Muscle of leg (tissue), 11 donors: ENCODE results near the gene NCAPG2. TPM values are rescaled to one million over a fixed set of nuclear protein-coding genes. Genes with fewer than 3 reads are reported as not detected.
"Not testable (repeated sequence)": the region's sequence is repeated elsewhere in the genome, so short reads cannot be mapped to it uniquely, and the experiment has no call there.

Experiments used
- DNase-seq: peaks from one replicate; pipeline ENCODE4 v3.0.0; 2013
- H3K27ac ChIP-seq: one replicate; pipeline ENCODE4 v1.5.1; 2013; ENCODE audit warnings: mild to moderate bottlenecking, low read length, control low read depth
- H3K27me3 ChIP-seq: one replicate; pipeline ENCODE4 v1.6.1; 2013; ENCODE audit warnings: low read length; ENCODE audit not compliant: control insufficient read depth, insufficient read depth
- H3K36me3 ChIP-seq: one replicate; pipeline ENCODE4 v1.6.1; 2013; ENCODE audit warnings: low read length; ENCODE audit not compliant: control insufficient read depth, insufficient read depth
- H3K4me1 ChIP-seq: one replicate; pipeline ENCODE4 v1.6.1; 2013; ENCODE audit warnings: low read length; ENCODE audit not compliant: control insufficient read depth, insufficient read depth
- H3K4me3 ChIP-seq: one replicate; pipeline ENCODE4 v1.5.1; 2013; ENCODE audit warnings: low read length, control low read depth
- H3K9me3 ChIP-seq: replicated peaks from 2 replicates; pipeline ENCODE4 v1.6.1; 2013; ENCODE audit warnings: low read depth, low read length; ENCODE audit not compliant: control insufficient read depth
- WGBS: methylation state at CpG from one replicate; pipeline ENCODE4 v1.1.5; 2013; ENCODE audit warnings: missing lambda C conversion rate; ENCODE audit not compliant: insufficient coverage; 5-methylcytosine and 5-hydroxymethylcytosine counted together
- polyA plus RNA-seq, 8 donors: library from polyadenylated mRNA; unstranded; fragments of 120-200 nt; gene quantifications; one replicate each; pipeline versions ENCODE4 v1.2.1 to v1.2.3, GENCODE V29; 2013; ENCODE audit warnings: inconsistent platforms in 1 of 8, low replicate concordance in 1 of 8; ENCODE audit not compliant: insufficient read length in 8 of 8, insufficient read depth in 1 of 8
- total RNA-seq: library from RNA; stranded (reverse); fragments of 120-200 nt; gene quantifications from one replicate; pipeline ENCODE4 v1.2.4, GENCODE V29; 2013

Gene NCAPG2
- total and polyA plus RNA-seq, 9 donors = 10.2 to 20.9 (median 15.3) TPM

GRCh38 chr7:158646766-158647474 is 57.7 kb downstream of the NCAPG2 start:
- no peaks in the 10 kb centered on the region for H3K27me3 ChIP-seq
- WGBS = 55% methylated on average over 2 of the region's 7 CpGs
- no peak overlapping the region for H3K27ac ChIP-seq
- H3K9me3 ChIP-seq = no peaks in the 10 kb centered on the region
- DNase-seq = no peak
- H3K36me3 ChIP-seq = peaks cover 48% of the 10 kb centered on the region
- H3K4me1 ChIP-seq = no peaks in the 10 kb centered on the region
- H3K4me3 ChIP-seq = no peak overlapping the region

DNA sequence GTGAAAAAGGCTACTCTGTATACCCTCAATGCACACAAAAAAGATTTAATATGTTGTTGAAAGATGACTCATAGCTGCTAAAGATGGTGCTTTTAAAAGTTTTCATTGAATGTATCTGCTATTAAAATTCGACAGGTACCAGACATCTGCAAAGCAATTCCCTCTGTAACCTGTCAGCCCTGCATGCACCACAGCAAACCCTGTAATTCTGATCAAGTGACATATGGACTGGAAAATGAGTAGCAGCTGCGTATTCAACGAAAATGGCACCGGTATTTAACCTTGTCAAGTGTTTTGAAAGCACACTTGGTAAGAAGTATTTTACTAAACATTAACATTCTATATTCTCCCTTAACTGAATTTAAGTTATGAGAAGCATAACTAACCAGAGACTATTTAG is 58.8 kb downstream of the NCAPG2 start:
- peaks cover 39% of the 10 kb centered on the region for H3K36me3 ChIP-seq
- WGBS = no CpG with 5 or more reads among the region's 4 CpGs

DNA sequence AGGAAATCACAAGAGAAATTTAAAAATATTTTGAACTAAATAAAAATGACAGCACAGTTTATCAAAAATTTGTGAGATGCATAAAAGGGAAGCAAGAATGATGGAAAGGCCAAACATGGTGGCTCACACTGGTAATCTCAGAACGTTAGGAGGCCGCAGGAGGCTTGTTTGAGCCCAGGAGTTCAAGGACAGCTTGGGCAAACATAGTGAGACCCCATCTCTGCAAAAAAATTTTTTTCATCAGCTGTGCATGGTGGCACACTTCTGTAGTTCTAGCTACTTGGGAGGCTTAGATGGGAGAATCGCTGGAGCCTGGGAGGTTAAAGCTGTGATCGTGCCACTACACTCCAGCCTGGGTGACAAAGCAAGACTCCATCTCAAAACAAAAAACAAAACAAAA is 62.5 kb downstream of the NCAPG2 start:
- H3K4me3 ChIP-seq = no peak overlapping the region
- H3K4me1 ChIP-seq = no peaks in the 10 kb centered on the region
- H3K9me3 ChIP-seq = no peaks in the 10 kb centered on the region
- DNase-seq = no peak
- H3K27me3 ChIP-seq = no peaks in the 10 kb centered on the region
- no peak overlapping the region for H3K27ac ChIP-seq
- peaks cover 41% of the 10 kb centered on the region for H3K36me3 ChIP-seq
- WGBS = 100% methylated on average over 2 of the region's 4 CpGs

More for the DNA sequence above, 58.8 kb downstream of the NCAPG2 start:
- no peaks in the 10 kb centered on the region for H3K27me3 ChIP-seq
- H3K9me3 ChIP-seq = no peaks in the 10 kb centered on the region
- no peak for DNase-seq
- H3K27ac ChIP-seq = no peak overlapping the region
- no peaks in the 10 kb centered on the region for H3K4me1 ChIP-seq
- no peak overlapping the region for H3K4me3 ChIP-seq

DNA sequence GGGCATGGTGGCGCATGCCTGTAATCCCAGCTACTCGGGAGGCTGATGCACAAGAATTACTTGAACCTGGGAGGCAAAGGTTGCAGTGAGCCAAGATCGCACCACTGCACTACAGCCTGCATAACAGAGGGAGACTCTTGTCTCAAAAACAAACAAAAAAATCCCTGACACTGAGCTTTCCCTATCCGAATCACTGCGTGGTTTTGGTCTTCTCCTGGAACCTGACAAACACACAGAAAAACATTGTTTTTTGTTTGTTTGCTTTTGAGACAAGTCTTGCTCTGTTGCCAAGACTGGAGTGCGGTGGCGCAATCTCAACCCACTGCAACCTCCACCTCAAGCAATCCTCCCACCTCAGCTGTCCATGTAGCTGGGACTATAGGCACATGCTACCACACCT is 66.6 kb downstream of the NCAPG2 start:
- no peaks in the 10 kb centered on the region for H3K9me3 ChIP-seq
- WGBS = 97% methylated on average over 3 of the region's 7 CpGs
- no peak for DNase-seq
- no peaks in the 10 kb centered on the region for H3K27me3 ChIP-seq
- H3K4me1 ChIP-seq = no peaks in the 10 kb centered on the region
- H3K36me3 ChIP-seq = peaks cover 12% of the 10 kb centered on the region
- no peak overlapping the region for H3K27ac ChIP-seq
- no peak overlapping the region for H3K4me3 ChIP-seq

DNA sequence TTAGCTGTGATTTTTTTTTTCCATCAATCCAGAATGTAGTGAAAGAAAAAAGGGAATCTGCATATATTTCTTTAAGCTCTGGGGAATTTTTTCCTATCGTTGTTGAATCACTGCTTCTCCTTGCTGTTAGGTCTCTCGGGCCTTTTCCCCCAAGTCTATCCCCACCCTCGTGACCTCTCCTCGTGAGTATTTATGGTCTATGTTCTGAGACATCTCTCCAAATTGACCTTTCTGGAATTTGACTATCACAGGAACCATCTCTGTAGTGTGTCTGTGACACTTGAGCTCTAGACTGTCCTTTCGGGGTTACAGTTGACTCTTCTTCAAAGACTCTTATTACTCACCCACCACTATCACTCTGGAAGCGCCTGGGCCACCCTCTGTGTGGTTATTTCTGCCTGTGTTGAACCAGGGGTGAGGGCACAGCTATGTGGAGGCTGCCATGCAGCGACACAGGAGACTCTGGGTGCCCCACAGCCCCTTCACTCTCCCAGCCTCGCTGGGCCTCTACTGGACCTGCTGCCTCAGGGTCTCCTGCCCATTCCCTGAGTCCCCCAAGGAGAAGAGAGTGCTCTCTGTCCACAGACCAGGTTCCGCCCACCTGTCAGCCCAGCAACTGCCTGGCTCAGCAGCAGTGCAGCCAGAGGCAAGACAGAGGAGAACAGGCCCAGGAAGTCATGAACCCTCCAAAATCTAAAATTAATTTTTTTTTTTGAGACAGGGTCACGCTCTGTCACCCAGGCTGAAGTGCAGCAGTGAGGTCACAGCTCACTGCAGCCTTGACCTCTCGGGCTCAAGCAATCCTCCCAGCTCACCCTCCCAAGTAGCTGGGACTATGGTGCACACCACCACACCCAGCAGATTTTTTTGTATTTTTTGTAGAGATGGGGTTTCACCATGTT is 71.3 kb downstream of the NCAPG2 start:
- no peaks in the 10 kb centered on the region for H3K4me1 ChIP-seq
- H3K27me3 ChIP-seq = no peaks in the 10 kb centered on the region
- 93% methylated on average over 5 of the region's 11 CpGs for WGBS
- no peak overlapping the region for H3K4me3 ChIP-seq
- no peak for DNase-seq
- H3K9me3 ChIP-seq = no peaks in the 10 kb centered on the region
- H3K27ac ChIP-seq = no peak overlapping the region
- H3K36me3 ChIP-seq = peaks cover 21% of the 10 kb centered on the region

DNA sequence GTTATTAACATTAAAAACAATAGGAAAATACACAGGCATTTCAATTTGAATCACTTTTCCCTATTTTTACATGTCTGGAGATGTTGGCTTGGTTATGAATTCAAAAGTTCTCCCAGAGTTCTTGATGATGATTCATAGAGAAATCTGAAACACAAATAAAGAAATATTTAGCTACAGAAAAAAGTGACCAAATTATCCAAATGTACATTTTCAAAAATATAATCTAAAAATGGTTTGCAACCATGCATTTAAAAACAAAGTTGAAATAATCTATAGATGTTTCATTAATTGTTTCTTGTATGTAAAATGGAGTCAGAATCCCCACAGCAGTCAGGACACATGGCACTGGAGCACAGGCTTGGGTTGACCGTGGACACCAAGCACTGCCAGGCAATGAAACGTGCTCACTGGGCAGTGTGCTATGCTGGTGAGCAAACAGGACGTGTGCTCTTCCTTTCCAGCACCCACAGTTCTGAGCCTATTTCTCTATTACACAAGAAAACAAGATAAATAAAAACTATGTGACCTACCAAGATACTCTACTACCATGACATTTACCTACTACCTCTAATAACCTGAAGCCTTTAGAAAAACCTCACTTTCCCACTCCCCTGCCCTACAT is 72.9 kb downstream of the NCAPG2 start:
- 93% methylated on average over 3 of the region's 3 CpGs for WGBS
- Histone ChIP-seq H3K36me3 (peaks cover 13% of the 10 kb centered on the region), H3K4me3 (no peak overlapping the region), H3K4me1 (no peaks in the 10 kb centered on the region), H3K9me3 (no peaks in the 10 kb centered on the region), H3K27me3 (no peaks in the 10 kb centered on the region), H3K27ac (no peak overlapping the region)
- DNase-seq = no peak

DNA sequence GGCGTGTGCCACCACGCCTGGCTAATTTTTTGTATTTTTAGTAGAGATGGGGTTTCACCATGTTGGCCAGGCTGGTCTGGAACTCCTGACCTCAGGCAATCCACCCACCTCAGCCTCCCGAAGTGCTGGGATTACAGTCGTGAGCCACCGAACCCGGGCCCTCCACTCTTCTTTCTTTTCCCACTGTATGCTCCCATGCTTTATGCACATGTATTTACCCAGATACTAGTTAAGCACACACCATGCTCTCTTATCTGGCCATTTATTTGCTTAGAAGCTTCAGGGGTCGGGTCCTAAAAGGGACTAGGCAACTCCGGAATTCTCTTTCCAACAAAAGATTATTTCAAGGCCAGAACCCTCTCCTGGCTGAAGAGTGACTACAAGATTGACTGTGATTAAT is 78.3 kb downstream of the NCAPG2 start:
- H3K27ac ChIP-seq, H3K9me3 ChIP-seq, H3K4me3 ChIP-seq, DNase-seq, H3K4me1 ChIP-seq, H3K36me3 ChIP-seq, H3K27me3 ChIP-seq: not testable (repeated sequence)
- WGBS = 90% methylated on average over 4 of the region's 8 CpGs

GRCh38 chr7:158623241-158623640 is 81.4 kb downstream of the NCAPG2 start:
- Histone ChIP-seq H3K27ac (no peak overlapping the region), H3K9me3 (no peaks in the 10 kb centered on the region), H3K4me1 (no peaks in the 10 kb centered on the region), H3K27me3 (no peaks in the 10 kb centered on the region), H3K36me3 (no peaks in the 10 kb centered on the region), H3K4me3 (no peak overlapping the region)
- 90% methylated on average over 12 of the region's 13 CpGs for WGBS
- DNase-seq = no peak

DNA sequence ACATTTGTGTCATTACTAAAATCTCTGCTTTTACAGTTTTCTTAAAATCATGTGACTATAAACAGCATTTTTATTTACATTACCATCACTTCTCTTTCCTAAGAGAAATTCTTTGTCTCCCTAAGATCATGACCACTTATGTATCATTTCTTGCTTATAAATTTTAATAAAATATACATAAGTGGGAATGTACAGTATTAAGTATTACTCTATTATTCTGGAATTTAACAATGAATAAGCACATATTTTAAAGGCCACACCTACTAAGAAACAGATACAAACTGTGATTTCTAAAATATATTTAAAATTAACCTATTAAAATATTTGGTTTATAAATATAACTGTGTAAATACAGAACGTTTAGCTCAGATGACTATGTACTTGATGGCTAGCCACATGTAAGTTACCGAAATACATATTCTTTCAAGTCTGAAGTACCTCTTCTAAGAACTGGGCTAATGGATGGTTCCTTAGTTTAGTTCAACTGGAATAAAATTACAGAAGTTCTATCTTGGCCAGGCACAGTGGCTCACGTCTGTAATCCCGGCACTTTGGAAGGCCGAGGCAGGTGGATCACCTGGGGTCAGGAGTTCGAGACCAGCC is 83.7 kb downstream of the NCAPG2 start:
- Histone ChIP-seq H3K27me3 (no peaks in the 10 kb centered on the region), H3K4me3 (no peak overlapping the region), H3K9me3 (no peaks in the 10 kb centered on the region), H3K27ac (no peak overlapping the region), H3K4me1 (no peaks in the 10 kb centered on the region), H3K36me3 (no peaks in the 10 kb centered on the region)
- WGBS = 98% methylated on average over 4 of the region's 6 CpGs
- no peak for DNase-seq

GRCh38 chr7:158620418-158620817 is 84.2 kb downstream of the NCAPG2 start:
- H3K27ac ChIP-seq = no peak overlapping the region
- no peaks in the 10 kb centered on the region for H3K27me3 ChIP-seq
- H3K9me3 ChIP-seq = no peaks in the 10 kb centered on the region
- H3K4me1 ChIP-seq = no peaks in the 10 kb centered on the region
- no peaks in the 10 kb centered on the region for H3K36me3 ChIP-seq
- no peak overlapping the region for H3K4me3 ChIP-seq
- no peak for DNase-seq
- WGBS = 95% methylated on average over 2 of the region's 5 CpGs
